Gastroesophageal sphincter (tissue), 4 donors: ENCODE results near the gene P3H1. TPM values are rescaled to one million over a fixed set of nuclear protein-coding genes. Genes with fewer than 3 reads are reported as not detected.

Experiments used
- ATAC-seq: fragments of 150-250 bp; one replicate; pipeline ENCODE4 v1.9.1; 2016; ENCODE audit warnings: mild to moderate bottlenecking, moderate library complexity
- H3K27ac ChIP-seq, 4 donors: fragments of 200-600 bp; sonication (generic) in 3 of 4; 1 replicate in 3 of 4; 2 replicates in 1 of 4; pipeline ENCODE4 v1.5.1; 2016 to 2019
- H3K27me3 ChIP-seq: fragments of 200-600 bp; sonication (generic); one replicate; pipeline ENCODE4 v1.5.1; 2019
- H3K36me3 ChIP-seq, 2 donors: fragments of 200-600 bp; sonication (generic); one replicate each; pipeline ENCODE4 v1.5.1; 2019; ENCODE audit warnings: control low read depth in 1 of 2
- H3K4me1 ChIP-seq, 3 donors: fragments of 200-600 bp; sonication (generic); 1 replicate in 2 of 3; 2 replicates in 1 of 3; pipeline ENCODE4 v1.5.1; 2016 to 2019; ENCODE audit warnings: control low read depth in 2 of 3
- H3K4me3 ChIP-seq, 2 donors: fragments of 200-600 bp; sonication (generic); one replicate each; pipeline ENCODE4 v1.5.1; 2019; ENCODE audit warnings: mild to moderate bottlenecking in 1 of 2, moderate library complexity in 1 of 2
- H3K9me3 ChIP-seq, 3 donors: fragments of 200-600 bp; sonication (generic); one replicate each; pipeline ENCODE4 v1.5.1; 2017 to 2019; ENCODE audit warnings: control low read depth in 2 of 3
- EP300 ChIP-seq: sonication (generic); formaldehyde crosslinking; IDR thresholded peaks from one replicate; pipeline ENCODE4 v1.6.1; 2017; ENCODE audit warnings: antibody characterized with exemption, mild to moderate bottlenecking
- POLR2A ChIP-seq, 2 donors: fragments of 450-650 bp; IDR thresholded peaks; one replicate each; pipeline ENCODE4 v1.6.1; 2017; ENCODE audit warnings: antibody characterized with exemption in 2 of 2, mild to moderate bottlenecking in 2 of 2, moderate library complexity in 1 of 2
- POLR2AphosphoS5 ChIP-seq: sonication (generic); formaldehyde crosslinking; IDR thresholded peaks from one replicate; pipeline ENCODE4 v1.6.1; 2017; ENCODE audit warnings: antibody characterized with exemption
- WGBS, 2 donors: methylation state at CpG; one replicate each; pipeline ENCODE4 v1.1.5; 2018; ENCODE audit warnings: low coverage in 1 of 2; 5-methylcytosine and 5-hydroxymethylcytosine counted together
- total RNA-seq, 4 donors: library from RNA; depleted of rRNA; stranded (reverse); fragments of >200 nt; gene quantifications; one replicate each; pipeline ENCODE4 v1.1.0, GENCODE V29; 2016
- TF ChIP-seq, protein P1 (sequence below), 4 experiments: fragments of 200-600 bp in 2 of 4; fragments of 450-650 bp in 2 of 4; sonication (generic) in 1 of 4; IDR thresholded peaks; one replicate each; pipeline ENCODE4 v1.5.1; 2017 to 2019; ENCODE audit warnings: antibody characterized with exemption in 4 of 4, mild to moderate bottlenecking in 2 of 4, moderate library complexity in 2 of 4

Gene P3H1
- total RNA-seq, 4 donors from 2014 or later, result 21.7 to 27.4 (median 23.0) TPM

DNA sequence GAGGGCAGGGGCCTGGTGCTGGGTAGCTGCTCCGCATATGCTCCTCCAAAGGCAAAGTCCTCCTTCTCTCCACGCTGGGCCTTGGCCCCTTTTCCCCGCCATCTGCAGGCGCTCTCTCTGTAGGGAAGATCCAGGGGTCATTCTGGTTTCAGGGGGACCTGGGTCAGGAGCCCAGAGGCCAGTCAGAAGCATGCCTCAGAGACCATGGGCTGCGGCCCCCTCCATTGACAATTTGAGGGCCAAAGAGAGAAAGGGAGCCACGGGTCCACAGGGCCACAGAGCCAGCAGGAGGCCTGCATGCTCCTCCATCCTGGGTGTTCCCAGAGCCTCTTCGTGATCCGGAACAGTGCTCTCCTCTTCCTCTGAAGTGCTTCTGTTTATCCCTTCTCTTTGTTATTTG is 24.7 kb downstream of the P3H1 start:
- H3K4me3 ChIP-seq, result no peak overlapping the region
- no peak for ATAC-seq
- H3K27me3 ChIP-seq, result no peaks in the 10 kb centered on the region
- H3K36me3 ChIP-seq, result peaks cover 0 to 16% of the 10 kb centered on the region in 2 donors
- no peak overlapping the region for H3K27ac ChIP-seq
- WGBS, 2 donors, result 75 to 86% methylated on average over 2 to 6 of the region's 8 CpGs
- TF ChIP-seq, protein P1, sequence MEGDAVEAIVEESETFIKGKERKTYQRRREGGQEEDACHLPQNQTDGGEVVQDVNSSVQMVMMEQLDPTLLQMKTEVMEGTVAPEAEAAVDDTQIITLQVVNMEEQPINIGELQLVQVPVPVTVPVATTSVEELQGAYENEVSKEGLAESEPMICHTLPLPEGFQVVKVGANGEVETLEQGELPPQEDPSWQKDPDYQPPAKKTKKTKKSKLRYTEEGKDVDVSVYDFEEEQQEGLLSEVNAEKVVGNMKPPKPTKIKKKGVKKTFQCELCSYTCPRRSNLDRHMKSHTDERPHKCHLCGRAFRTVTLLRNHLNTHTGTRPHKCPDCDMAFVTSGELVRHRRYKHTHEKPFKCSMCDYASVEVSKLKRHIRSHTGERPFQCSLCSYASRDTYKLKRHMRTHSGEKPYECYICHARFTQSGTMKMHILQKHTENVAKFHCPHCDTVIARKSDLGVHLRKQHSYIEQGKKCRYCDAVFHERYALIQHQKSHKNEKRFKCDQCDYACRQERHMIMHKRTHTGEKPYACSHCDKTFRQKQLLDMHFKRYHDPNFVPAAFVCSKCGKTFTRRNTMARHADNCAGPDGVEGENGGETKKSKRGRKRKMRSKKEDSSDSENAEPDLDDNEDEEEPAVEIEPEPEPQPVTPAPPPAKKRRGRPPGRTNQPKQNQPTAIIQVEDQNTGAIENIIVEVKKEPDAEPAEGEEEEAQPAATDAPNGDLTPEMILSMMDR (IDR thresholded peaks at IDR 0.05), result no peak
- TF ChIP-seq POLR2A (IDR thresholded peaks at IDR 0.05) (no peak), POLR2AphosphoS5 (no peak), EP300 (no peak)
- no peaks in the 10 kb centered on the region for H3K9me3 ChIP-seq
- no peaks in the 10 kb centered on the region for H3K4me1 ChIP-seq

DNA sequence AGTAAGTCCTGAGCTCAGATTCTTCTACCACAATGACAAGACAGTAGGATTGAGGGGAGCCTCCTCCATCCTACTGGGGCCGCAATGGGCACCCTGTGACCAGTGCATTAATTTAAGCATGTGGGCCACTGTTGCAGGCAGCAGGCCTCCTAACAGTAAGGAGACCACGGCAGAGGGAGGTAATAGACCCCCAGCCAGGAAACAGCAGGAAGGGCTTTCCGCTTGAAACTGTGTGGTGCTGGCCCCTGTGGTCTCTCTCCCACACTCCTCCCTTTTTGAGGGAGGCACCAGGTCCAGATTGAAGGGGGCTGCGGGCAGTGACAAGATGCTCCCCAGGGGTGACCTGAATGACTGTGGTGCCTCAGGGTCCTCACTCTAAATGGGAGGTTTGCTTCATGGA is 25.1 kb downstream of the P3H1 start:
- WGBS, 2 donors, result 80% methylated on average over 1 of the region's 4 CpGs; no CpG with 5 or more reads in 1 of the 2 donors
- H3K27me3 ChIP-seq, result no peaks in the 10 kb centered on the region
- TF ChIP-seq, protein P1 (IDR thresholded peaks at IDR 0.05), result no peak
- TF ChIP-seq POLR2A (IDR thresholded peaks at IDR 0.05), result no peak
- TF ChIP-seq POLR2AphosphoS5, result no peak
- TF ChIP-seq EP300, result no peak
- no peaks in the 10 kb centered on the region for H3K9me3 ChIP-seq
- no peaks in the 10 kb centered on the region for H3K4me1 ChIP-seq
- ATAC-seq, result no peak
- H3K27ac ChIP-seq, result no peak overlapping the region
- H3K4me3 ChIP-seq, result no peak overlapping the region
- H3K36me3 ChIP-seq, result peaks cover 0 to 12% of the 10 kb centered on the region in 2 donors

DNA sequence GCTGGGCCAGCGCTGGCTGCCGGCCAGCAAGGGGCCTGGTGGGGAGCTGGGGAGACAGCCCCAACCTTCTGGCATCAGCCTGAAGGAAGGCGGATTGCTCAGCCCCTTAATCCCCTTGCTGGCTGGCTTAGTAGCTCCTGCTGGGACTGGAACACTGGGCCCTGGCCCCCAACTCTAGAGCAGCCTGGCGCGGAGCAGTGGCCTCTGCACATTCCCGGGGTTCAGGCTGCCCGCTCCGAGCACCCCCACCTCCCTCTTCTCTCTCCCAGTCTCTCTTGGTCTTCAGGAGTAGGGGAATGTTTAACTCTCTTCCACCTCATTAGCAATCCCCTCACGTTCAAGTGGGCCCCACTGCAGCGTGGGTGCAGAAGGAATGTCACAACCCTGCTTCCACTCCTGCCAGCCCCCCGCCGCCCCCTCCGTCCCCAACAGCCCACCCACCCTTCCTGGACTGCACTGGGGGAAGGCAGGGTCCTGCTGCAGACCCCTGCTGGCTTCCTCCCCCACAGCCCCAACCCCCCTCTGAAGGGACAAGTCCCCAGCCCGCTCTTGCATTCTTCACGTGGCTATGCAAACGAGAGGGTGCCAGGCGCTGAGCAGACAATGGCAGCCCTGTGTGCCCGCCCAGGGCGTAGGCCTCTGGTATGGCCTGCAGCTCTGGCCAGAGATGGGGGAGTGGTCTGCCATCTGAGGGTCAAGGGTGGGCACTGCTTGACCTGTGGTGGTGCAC is 25.8 kb downstream of the P3H1 start:
- H3K9me3 ChIP-seq, result no peaks in the 10 kb centered on the region
- 61% methylated on average over 8 of the region's 19 CpGs; no CpG with 5 or more reads in 1 of the 2 donors for WGBS, 2 donors
- no peaks in the 10 kb centered on the region for H3K4me1 ChIP-seq
- TF ChIP-seq, protein P1 (IDR thresholded peaks at IDR 0.05), result no peak
- TF ChIP-seq POLR2A (IDR thresholded peaks at IDR 0.05) (no peak), EP300 (no peak), POLR2AphosphoS5 (no peak)
- ATAC-seq, result no peak
- H3K27me3 ChIP-seq, result no peaks in the 10 kb centered on the region
- H3K4me3 ChIP-seq, result no peak overlapping the region
- peaks cover 0 to 5% of the 10 kb centered on the region in 2 donors for H3K36me3 ChIP-seq
- no peak overlapping the region for H3K27ac ChIP-seq

DNA sequence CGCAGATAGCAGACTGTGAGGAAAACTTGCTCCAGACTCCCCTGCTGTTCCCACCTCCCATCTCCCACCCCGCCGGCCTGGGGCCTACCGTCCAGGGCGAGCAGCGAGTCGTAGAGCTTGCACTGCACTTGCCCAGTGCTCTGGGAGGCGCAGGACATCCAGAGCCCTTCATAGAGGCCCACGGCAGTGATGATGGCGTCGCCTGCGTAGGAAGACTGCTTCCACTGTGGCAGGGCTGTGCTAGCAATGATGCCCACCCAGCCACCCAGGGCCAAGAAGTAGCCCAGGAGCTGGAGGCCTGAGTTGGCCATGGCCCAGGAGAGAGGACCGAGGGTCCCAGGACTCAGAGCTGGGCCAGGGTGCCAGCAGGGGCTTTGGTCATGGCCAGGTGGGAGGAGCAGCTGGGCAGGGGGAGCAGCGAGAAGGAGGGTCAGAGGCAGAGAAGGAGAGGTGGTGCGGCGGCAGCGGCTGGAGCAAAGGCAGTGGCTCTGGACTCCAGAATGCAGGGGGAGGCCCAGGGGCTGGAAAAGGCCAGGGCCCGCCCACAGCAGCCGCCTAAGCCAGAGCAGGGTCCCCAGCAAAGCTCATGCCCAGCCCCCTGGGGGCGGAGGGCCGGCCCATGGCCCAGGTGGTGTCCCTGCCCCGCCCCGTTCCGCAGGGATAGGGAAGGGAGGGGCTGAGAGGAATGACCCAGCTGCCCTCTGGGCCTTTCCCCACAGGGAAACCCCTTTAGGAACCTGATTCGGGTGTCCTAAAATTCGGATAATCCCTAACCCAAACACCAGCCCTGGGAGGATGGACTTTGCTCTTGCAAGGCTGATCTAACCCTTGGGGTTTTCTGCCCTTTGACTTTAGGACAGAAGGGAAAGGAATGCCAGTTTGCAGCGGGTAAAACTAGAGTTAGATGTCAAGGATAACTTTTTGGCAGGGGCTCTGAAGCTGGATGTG is 26.8 kb downstream of the P3H1 start, which contains the start of gene CLDN19:
TSS of gene CLDN19 (minus strand) at position 484 of the 948 bp plus-strand sequence. CDS start at position 311, 173 bp downstream.
- no peak for ATAC-seq
- 38 to 60% methylated on average over 1 to 3 of the region's 27 CpGs for WGBS, 2 donors
- TF ChIP-seq, protein P1 (IDR thresholded peaks at IDR 0.05), result no peak
- TF ChIP-seq POLR2AphosphoS5 (no peak), POLR2A (IDR thresholded peaks at IDR 0.05) (no peak), EP300 (no peak)
- H3K4me1 ChIP-seq, result no peaks in the 10 kb centered on the region
- no peak within 1 kb of the TSS for H3K4me3 ChIP-seq
- no peaks in the 10 kb centered on the region for H3K36me3 ChIP-seq
- no peak within 1 kb of the TSS for H3K27ac ChIP-seq
- no peaks in the 10 kb centered on the region for H3K27me3 ChIP-seq
- H3K9me3 ChIP-seq, result no peaks in the 10 kb centered on the region
